HL-60 (cell line): ENCODE results near the gene DHX15.

ENCODE experiments used
- GABPA ChIP-seq: IDR thresholded peaks from 2 replicates; pipeline ENCODE4 v1.6.1; 2012; ENCODE audit warnings: low read depth
- POLR2AphosphoS5 ChIP-seq: IDR thresholded peaks from 2 replicates; pipeline ENCODE4 v1.6.1; 2012; ENCODE audit warnings: low read depth
- SPI1 ChIP-seq: IDR thresholded peaks from 2 replicates; pipeline ENCODE4 v1.6.1; 2012; ENCODE audit warnings: low read depth, mild to moderate bottlenecking, borderline replicate concordance
- TF ChIP-seq, protein P1 (sequence below): IDR thresholded peaks from one replicate; pipeline ENCODE4 v1.5.1; 2011; ENCODE audit warnings: low read length, control low read depth, inconsistent platforms; ENCODE audit not compliant: insufficient read depth
- TF ChIP-seq, protein P2 (sequence below): IDR thresholded peaks from 2 replicates; pipeline ENCODE4 v1.6.1; 2012; ENCODE audit warnings: low read depth; ENCODE audit not compliant: insufficient replicate concordance

- TF ChIP-seq, protein P1, sequence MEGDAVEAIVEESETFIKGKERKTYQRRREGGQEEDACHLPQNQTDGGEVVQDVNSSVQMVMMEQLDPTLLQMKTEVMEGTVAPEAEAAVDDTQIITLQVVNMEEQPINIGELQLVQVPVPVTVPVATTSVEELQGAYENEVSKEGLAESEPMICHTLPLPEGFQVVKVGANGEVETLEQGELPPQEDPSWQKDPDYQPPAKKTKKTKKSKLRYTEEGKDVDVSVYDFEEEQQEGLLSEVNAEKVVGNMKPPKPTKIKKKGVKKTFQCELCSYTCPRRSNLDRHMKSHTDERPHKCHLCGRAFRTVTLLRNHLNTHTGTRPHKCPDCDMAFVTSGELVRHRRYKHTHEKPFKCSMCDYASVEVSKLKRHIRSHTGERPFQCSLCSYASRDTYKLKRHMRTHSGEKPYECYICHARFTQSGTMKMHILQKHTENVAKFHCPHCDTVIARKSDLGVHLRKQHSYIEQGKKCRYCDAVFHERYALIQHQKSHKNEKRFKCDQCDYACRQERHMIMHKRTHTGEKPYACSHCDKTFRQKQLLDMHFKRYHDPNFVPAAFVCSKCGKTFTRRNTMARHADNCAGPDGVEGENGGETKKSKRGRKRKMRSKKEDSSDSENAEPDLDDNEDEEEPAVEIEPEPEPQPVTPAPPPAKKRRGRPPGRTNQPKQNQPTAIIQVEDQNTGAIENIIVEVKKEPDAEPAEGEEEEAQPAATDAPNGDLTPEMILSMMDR = no peak
- TF ChIP-seq GABPA = no peak
- TF ChIP-seq SPI1 = no peak
- TF ChIP-seq POLR2AphosphoS5 = no peak
- TF ChIP-seq, protein P2, sequence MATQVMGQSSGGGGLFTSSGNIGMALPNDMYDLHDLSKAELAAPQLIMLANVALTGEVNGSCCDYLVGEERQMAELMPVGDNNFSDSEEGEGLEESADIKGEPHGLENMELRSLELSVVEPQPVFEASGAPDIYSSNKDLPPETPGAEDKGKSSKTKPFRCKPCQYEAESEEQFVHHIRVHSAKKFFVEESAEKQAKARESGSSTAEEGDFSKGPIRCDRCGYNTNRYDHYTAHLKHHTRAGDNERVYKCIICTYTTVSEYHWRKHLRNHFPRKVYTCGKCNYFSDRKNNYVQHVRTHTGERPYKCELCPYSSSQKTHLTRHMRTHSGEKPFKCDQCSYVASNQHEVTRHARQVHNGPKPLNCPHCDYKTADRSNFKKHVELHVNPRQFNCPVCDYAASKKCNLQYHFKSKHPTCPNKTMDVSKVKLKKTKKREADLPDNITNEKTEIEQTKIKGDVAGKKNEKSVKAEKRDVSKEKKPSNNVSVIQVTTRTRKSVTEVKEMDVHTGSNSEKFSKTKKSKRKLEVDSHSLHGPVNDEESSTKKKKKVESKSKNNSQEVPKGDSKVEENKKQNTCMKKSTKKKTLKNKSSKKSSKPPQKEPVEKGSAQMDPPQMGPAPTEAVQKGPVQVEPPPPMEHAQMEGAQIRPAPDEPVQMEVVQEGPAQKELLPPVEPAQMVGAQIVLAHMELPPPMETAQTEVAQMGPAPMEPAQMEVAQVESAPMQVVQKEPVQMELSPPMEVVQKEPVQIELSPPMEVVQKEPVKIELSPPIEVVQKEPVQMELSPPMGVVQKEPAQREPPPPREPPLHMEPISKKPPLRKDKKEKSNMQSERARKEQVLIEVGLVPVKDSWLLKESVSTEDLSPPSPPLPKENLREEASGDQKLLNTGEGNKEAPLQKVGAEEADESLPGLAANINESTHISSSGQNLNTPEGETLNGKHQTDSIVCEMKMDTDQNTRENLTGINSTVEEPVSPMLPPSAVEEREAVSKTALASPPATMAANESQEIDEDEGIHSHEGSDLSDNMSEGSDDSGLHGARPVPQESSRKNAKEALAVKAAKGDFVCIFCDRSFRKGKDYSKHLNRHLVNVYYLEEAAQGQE = no peak
Measured at GRCh38 chr4:24632011-24632410, 47.7 kb upstream of the DHX15 start.
